Karpas-422 (cell line): ENCODE data around the gene RREB1. TPM values are rescaled to one million over a fixed set of nuclear protein-coding genes. Genes with fewer than 3 reads are reported as not detected.

Experiments
- DNase-seq: peaks from one replicate; pipeline ENCODE4 v3.0.0-alpha.2; 2015
- H2AFZ ChIP-seq: fragments of 200-600 bp; sonication (generic); 2 replicates; pipeline ENCODE4 v1.6.1; 2014; ENCODE audit warnings: antibody characterized with exemption, low read length, mixed read lengths
- H3K27ac ChIP-seq: fragments of 200-600 bp; sonication (generic); 2 replicates; pipeline ENCODE4 v1.5.1; 2014; ENCODE audit warnings: mild to moderate bottlenecking, low read length, moderate library complexity
- H3K27me3 ChIP-seq: fragments of 200-600 bp; sonication (generic); 2 replicates; pipeline ENCODE4 v1.6.1; 2014; ENCODE audit warnings: low read length, mixed read lengths
- H3K36me3 ChIP-seq: fragments of 200-600 bp; sonication (generic); 2 replicates; pipeline ENCODE4 v1.6.1; 2014; ENCODE audit warnings: low read length, mixed read lengths; ENCODE audit not compliant: insufficient read depth
- H3K4me1 ChIP-seq: fragments of 200-600 bp; sonication (generic); 2 replicates; pipeline ENCODE4 v1.6.1; 2014; ENCODE audit warnings: mild to moderate bottlenecking, low read length, mixed read lengths
- H3K4me2 ChIP-seq: fragments of 200-600 bp; sonication (generic); 2 replicates; pipeline ENCODE4 v1.6.1; 2014; ENCODE audit warnings: low read length, low read depth, mild to moderate bottlenecking; ENCODE audit not compliant: poor library complexity, severe bottlenecking
- H3K4me3 ChIP-seq: fragments of 200-600 bp; sonication (generic); 2 replicates; pipeline ENCODE4 v1.5.1; 2014; ENCODE audit warnings: mild to moderate bottlenecking, antibody characterized with exemption, low read length, mixed read lengths
- H3K79me2 ChIP-seq: fragments of 200-600 bp; sonication (generic); 2 replicates; pipeline ENCODE4 v1.6.1; 2014; ENCODE audit warnings: mild to moderate bottlenecking, low read length, mixed read lengths
- H3K9ac ChIP-seq: fragments of 200-600 bp; sonication (generic); 2 replicates; pipeline ENCODE4 v1.6.0; 2014; ENCODE audit warnings: low read length
- H3K9me2 ChIP-seq: fragments of 200-600 bp; sonication (generic), shearing (Covaris generic); replicated peaks from 2 replicates; pipeline ENCODE4 v1.6.0; 2014; ENCODE audit warnings: mild to moderate bottlenecking, low read length, moderate library complexity; ENCODE audit not compliant: insufficient read depth
- H3K9me3 ChIP-seq: fragments of 300-700, 200-600 bp; sonication (generic); 2 replicates; pipeline ENCODE4 v1.6.1; 2014; ENCODE audit warnings: low read length, mixed read lengths
- H4K20me1 ChIP-seq: fragments of 200-600 bp; sonication (generic); 2 replicates; pipeline ENCODE4 v1.6.1; 2014; ENCODE audit warnings: mild to moderate bottlenecking, antibody characterized with exemption, low read length, low read depth; ENCODE audit not compliant: insufficient read depth
- total RNA-seq: library from RNA; depleted of rRNA; stranded (reverse); fragments of >200 nt; shearing (Covaris generic); gene quantifications from 2 replicates; pipeline ENCODE4 v1.2.3, GENCODE V29; 2014; ENCODE audit warnings: low replicate concordance

RREB1 gene
- total RNA-seq, 1 experiment from 2014 or later, result 5.0 TPM

DNA sequence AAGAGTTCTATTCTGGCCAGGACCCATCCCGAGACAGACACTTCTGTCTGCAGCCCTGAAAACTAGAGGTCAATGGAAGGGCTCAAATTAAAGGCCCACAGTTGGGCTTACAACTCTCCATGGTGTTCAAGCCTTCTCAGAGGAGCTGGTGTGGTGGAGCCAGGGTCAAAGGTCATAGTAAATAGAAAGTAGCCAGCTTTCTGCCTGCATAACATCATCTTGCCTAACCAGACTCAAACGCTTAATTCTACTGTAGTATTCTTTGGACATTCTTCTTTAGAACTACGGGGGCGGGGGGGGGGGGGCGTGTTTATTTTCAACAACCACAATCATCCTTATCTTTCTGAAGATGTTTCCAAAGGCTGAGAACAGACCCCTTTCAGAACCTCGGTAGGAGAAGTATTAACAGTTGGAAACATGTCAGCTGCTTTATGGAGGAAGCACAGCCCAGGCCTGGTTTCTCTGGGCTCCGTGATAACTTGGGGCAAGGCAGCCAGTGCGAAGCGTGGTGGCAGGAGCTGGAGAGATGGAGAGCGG lies 1.5 kb upstream of the RREB1 start:
- Histone ChIP-seq H3K9me2 (no peaks in the 10 kb centered on the region), H3K9ac (no peak overlapping the region), H3K79me2 (no peaks in the 10 kb centered on the region), H3K4me1 (peaks cover 28% of the 10 kb centered on the region), H3K4me3 (no peak overlapping the region), H4K20me1 (peaks cover 15% of the 10 kb centered on the region; the same call in 1 of the 2 replicates), H3K27me3 (peaks cover 3% of the 10 kb centered on the region; the same call in 1 of the 2 replicates), H3K36me3 (no peaks in the 10 kb centered on the region), H3K27ac (no peak overlapping the region), H3K4me2 (peak overlapping the region; percentile 100), H2AFZ (no peak overlapping the region), H3K9me3 (no peaks in the 10 kb centered on the region)
- no peak for DNase-seq

DNA sequence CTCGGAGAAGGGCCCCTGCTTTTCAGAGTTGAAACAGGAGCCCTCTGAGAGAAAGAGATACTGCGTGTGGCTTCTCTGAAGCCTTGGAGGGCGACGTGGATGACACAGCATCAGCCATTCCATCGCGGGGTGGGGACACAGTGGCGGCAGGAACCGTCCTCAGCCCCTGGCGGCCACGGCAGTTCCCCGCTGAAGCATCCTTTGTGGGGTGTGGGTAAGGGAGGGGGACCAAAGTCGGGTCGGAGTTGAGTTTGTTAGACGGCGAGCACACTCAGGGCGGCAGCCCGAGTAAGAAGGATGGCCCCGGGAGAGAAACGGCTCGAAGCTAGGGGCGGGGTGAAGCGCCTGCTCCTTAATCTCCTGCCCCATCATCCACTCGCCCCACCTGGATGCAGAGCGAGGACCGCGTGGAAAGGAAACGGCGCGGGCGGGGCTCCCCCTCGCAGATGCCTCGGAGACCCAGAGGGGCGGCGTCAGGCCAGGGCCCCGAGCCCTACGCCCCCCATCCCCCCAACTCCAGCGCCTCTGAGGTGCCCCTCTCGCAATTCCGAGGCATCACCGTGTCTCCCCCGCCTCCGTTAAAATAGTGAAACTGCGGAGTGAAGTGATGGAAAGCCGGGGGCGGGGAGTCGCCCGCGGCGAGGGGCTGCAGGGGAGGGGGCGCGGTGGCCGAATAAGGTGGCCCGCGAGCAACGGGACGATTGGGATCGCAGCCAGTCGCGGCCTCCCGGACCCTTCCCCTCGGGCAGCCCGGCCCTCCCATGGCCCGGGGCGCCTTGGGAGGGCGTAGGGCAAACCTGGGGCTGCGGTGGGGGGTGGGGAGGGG lies 796 bp upstream of the RREB1 start:
- H3K27me3 ChIP-seq, result peaks cover 3% of the 10 kb centered on the region; the same call in 1 of the 2 replicates
- no peaks in the 10 kb centered on the region for H3K9me3 ChIP-seq
- H3K9ac ChIP-seq, result peak overlapping the region; percentile 89
- peaks cover 15% of the 10 kb centered on the region; the same call in 1 of the 2 replicates for H4K20me1 ChIP-seq
- H3K27ac ChIP-seq, result no peak overlapping the region
- H3K9me2 ChIP-seq, result no peaks in the 10 kb centered on the region
- H3K79me2 ChIP-seq, result no peaks in the 10 kb centered on the region
- H3K4me2 ChIP-seq, result peak overlapping the region; percentile 100
- no peak for DNase-seq
- H3K4me3 ChIP-seq, result peak overlapping the region; percentile 94
- no peaks in the 10 kb centered on the region for H3K36me3 ChIP-seq
- H2AFZ ChIP-seq, result peak overlapping the region; percentile 100
- peaks cover 28% of the 10 kb centered on the region for H3K4me1 ChIP-seq

DNA sequence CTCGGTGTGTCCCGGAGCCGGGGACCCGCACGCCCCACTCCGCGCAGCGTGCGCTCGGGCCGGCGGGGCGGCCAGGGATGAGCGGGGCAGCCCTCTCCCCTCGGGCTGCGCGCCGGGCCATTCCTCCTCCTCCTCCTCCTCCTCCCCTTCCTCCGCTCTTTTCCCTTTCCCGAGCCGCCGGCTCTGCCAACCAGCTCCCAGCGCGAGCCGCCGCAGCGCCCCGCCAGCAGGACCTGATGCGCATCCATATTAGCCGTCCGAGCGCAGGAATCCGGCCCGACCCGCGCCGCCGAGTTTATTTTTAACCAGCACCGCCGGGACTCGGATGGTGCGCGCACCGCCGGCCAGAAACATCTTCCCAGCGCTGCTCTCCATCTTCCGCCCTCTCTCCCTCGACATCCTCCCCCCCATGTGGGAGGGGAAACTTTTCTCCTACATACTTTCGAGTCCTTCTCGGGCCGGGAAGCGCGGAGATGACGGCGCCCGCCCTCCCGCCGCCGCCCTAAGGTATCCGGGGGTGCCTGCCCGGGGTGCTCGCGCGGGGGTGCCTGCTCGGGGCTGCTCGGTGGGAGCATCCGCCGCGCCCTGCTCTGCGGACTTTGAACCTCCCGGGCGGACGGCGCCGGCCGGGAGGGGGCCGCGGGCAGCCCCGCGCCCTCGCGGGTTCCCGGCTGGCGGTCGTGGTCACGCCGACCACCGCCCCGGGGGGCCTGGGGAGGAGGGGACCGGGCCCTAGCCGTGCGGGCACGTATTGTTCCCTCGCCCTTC lies 619 bp downstream of the RREB1 start:
- Histone ChIP-seq H3K27ac (no peak overlapping the region), H3K9me2 (no peaks in the 10 kb centered on the region), H3K27me3 (peaks cover 3% of the 10 kb centered on the region; the same call in 1 of the 2 replicates), H3K4me2 (peak overlapping the region; percentile 100), H3K79me2 (no peaks in the 10 kb centered on the region), H3K4me3 (peak overlapping the region; percentile 94), H3K9ac (peak overlapping the region; percentile 89), H3K9me3 (no peaks in the 10 kb centered on the region), H4K20me1 (peaks cover 19% of the 10 kb centered on the region; the same call in 1 of the 2 replicates), H2AFZ (peak overlapping the region; percentile 100), H3K4me1 (peaks cover 32% of the 10 kb centered on the region), H3K36me3 (no peaks in the 10 kb centered on the region)
- DNase-seq, result peak; percentile 61

DNA sequence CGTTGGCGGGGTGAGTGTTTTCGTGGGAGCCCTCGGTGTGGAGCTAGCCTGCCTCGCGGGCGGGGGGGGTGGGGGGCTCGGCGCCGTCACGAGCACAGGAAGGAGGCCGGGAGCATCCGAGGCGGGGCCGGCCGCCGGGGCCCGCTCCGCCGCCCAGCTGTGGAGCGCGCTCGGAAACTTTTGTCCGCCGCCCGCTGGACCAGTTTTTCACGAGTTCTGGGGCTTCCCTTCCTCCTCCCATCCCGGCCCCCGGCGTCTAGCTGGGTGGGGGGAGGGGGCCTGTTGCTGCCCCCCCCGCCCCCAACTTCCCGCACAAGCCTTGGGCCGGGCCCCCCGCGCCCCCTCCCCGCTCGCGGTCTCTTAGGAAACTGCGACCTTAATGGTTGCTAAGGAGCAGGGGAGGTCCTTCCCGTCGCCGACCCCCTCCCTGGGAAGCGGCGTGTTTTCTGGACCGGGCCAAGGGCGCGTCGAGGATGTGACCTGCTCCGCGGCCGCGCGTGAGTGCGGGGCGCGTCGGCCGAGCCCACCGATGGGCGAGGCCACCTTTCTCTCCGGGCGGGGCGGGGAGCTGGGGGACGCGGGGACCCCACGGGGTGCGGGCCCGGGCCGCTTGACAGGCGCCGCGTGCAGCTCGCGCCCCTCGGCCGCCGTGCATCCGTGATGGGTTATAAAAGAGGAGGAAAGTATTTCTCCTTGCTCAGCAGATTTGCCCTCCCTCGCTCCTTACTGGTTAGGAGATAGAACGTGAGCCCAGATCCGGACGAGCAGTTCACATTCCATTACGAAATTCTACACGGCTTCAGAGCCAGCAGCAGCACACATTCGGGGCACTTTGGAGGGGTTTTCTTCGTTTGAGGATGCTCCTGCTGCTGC lies 1.4 kb downstream of the RREB1 start:
- Histone ChIP-seq H3K27ac (no peak overlapping the region), H3K4me3 (peak overlapping the region; percentile 94), H3K79me2 (no peaks in the 10 kb centered on the region), H3K9me2 (no peaks in the 10 kb centered on the region), H3K4me1 (peaks cover 32% of the 10 kb centered on the region), H3K9ac (peak overlapping the region; percentile 89), H4K20me1 (peaks cover 26% of the 10 kb centered on the region; the same call in 1 of the 2 replicates), H3K27me3 (peaks cover 3% of the 10 kb centered on the region; the same call in 1 of the 2 replicates), H3K36me3 (no peaks in the 10 kb centered on the region), H3K9me3 (no peaks in the 10 kb centered on the region), H2AFZ (no peak overlapping the region), H3K4me2 (peak overlapping the region; percentile 100)
- no peak for DNase-seq

DNA sequence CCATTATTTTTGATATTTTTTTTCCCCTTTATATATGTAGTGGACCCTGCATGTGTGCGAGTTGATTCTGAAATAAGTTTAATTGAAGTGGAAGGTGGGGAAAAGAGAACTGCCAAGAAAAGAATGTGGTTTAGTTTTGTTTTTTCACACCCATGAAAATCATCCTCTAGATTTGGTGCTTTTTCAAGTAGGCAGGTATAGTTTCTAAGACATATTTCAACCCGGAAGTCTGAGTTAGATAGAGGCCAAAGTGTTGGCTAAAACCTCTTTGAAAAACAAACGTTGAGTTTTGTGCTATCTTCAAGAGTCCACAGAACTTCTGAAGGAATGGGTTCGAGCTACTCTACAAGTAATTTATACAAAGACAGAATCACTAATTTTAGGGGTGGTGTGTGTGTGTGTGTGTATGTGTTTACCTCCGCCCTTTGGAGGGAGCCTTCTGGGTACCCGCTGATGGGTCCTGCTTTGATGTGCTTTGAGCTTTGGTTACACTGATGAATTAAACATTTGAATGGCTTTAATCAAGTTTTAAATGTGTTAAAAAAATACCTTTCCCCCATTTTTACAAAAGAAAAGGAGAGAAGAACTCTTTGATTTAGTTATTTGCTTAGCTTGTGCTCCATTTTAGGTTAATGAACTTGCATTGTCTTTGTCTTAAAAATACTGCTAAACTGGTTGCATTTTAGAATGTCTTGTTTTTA lies 2.5 kb downstream of the RREB1 start:
- no peak overlapping the region for H3K4me3 ChIP-seq
- H2AFZ ChIP-seq, result no peak overlapping the region
- H3K79me2 ChIP-seq, result no peaks in the 10 kb centered on the region
- no peaks in the 10 kb centered on the region for H3K9me3 ChIP-seq
- peak overlapping the region; percentile 100 for H3K4me2 ChIP-seq
- H3K9ac ChIP-seq, result no peak overlapping the region
- H3K36me3 ChIP-seq, result no peaks in the 10 kb centered on the region
- H3K4me1 ChIP-seq, result peaks cover 32% of the 10 kb centered on the region
- H3K9me2 ChIP-seq, result no peaks in the 10 kb centered on the region
- DNase-seq, result no peak
- peaks cover 3% of the 10 kb centered on the region; the same call in 1 of the 2 replicates for H3K27me3 ChIP-seq
- peaks cover 35% of the 10 kb centered on the region for H4K20me1 ChIP-seq
- no peak overlapping the region for H3K27ac ChIP-seq

DNA sequence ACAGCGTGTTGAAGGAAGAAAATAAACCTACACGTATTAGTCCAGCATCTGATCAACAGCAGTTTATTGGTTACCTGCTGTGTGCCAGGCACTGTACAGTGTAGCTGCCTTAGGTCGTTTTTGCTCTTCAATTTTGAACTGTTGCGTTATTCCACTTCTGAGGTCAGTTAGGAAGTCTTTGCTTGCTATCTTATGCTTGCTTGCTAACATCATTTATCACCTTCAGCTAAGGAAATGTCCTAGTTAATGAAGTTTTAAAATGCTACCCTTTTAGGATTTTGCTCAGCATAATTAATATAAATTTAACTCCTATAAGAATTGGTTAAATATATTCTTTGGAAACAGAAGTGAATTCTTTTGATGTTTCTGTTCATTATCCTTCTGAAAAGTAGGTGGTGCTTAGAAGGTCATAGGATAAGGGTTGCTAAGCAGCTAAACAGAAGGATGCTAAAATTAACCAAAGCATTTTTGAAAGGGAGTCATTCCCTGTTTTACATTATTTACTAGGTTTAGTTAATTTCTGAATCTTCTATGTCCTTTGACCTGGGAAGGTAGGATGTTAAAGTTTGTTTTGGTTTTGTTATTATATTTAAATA lies 3.4 kb downstream of the RREB1 start:
- Histone ChIP-seq H3K36me3 (no peaks in the 10 kb centered on the region), H2AFZ (no peak overlapping the region), H3K27me3 (peaks cover 3% of the 10 kb centered on the region; the same call in 1 of the 2 replicates), H3K79me2 (no peaks in the 10 kb centered on the region), H4K20me1 (peaks cover 43% of the 10 kb centered on the region), H3K4me2 (no peak overlapping the region), H3K9ac (no peak overlapping the region), H3K4me1 (peaks cover 32% of the 10 kb centered on the region), H3K9me3 (no peaks in the 10 kb centered on the region), H3K27ac (no peak overlapping the region), H3K4me3 (no peak overlapping the region), H3K9me2 (no peaks in the 10 kb centered on the region)
- no peak for DNase-seq

DNA sequence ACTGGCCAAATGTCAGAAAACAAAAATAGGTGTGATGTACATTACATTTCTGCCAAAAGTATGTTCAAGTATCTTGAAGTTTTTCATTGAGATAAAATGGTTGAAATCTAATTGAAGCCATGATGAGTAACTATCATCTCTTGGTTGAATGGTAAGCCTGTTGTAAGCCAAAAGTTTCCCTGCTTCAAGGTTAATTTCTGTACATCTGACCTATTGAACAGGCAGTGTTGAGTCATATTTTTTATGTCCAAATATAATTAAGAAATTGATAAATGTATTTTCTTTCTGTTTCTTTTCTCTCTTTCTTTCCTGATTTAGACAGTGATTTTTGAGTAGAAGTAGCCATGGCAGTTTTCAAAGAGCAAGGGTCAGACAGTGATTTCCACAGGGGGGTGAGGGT lies 4.4 kb downstream of the RREB1 start:
- H3K79me2 ChIP-seq, result no peaks in the 10 kb centered on the region
- H3K4me3 ChIP-seq, result no peak overlapping the region
- H3K36me3 ChIP-seq, result no peaks in the 10 kb centered on the region
- no peak overlapping the region for H3K27ac ChIP-seq
- H3K27me3 ChIP-seq, result peaks cover 3% of the 10 kb centered on the region; the same call in 1 of the 2 replicates
- no peak overlapping the region for H3K9ac ChIP-seq
- no peak overlapping the region for H2AFZ ChIP-seq
- H3K4me2 ChIP-seq, result no peak overlapping the region
- no peaks in the 10 kb centered on the region for H3K9me3 ChIP-seq
- no peaks in the 10 kb centered on the region for H3K9me2 ChIP-seq
- peaks cover 28% of the 10 kb centered on the region for H3K4me1 ChIP-seq
- peaks cover 50% of the 10 kb centered on the region for H4K20me1 ChIP-seq
- no peak for DNase-seq
